H1 (cell line): ENCODE results near the gene SLC12A6. TPM values are rescaled to one million over a fixed set of nuclear protein-coding genes. Genes with fewer than 3 reads are reported as not detected.

Source experiments
- CTCF ChIA-PET: fragments of 300-600 bp; sonication (Branson Sonifier 250); formaldehyde crosslinking; loops from one replicate; lab custom pipeline; 2021; ENCODE audit not compliant: partially characterized antibody; lab: Charles Lee
- POLR2A ChIA-PET: fragments of 300-600 bp; sonication (Branson Sonifier 250); formaldehyde crosslinking; loops from one replicate; lab custom pipeline; 2021; ENCODE audit warnings: inconsistent platforms; ENCODE audit not compliant: partially characterized antibody; lab: Charles Lee
- DNase-seq, 2 experiments: peaks; one replicate each; pipeline versions ENCODE4 v3.0.0 to v3.0.0-alpha.2; 2010 to 2022; ENCODE audit warnings: low spot score in 2 of 2, low read depth in 1 of 2, mixed read lengths in 1 of 2
- FAIRE-seq: peaks from 2 replicates; lab custom pipeline; 2011; peaks lifted over from hg19 to GRCh38; lab: Jason Lieb, UNC
- H2AFZ ChIP-seq: 2 replicates; pipeline ENCODE4 v1.8.1; 2012; ENCODE audit warnings: low read length, inconsistent platforms
- H2AK5ac ChIP-seq: 2 replicates; pipeline ENCODE4 v1.6.1; 2013; ENCODE audit warnings: low read depth, low read length
- H2BK120ac ChIP-seq: replicated peaks from 2 replicates; pipeline ENCODE3; 2013; ENCODE audit warnings: low read depth, low read length, inconsistent platforms
- H2BK12ac ChIP-seq: 2 replicates; pipeline ENCODE4 v1.6.1; 2013; ENCODE audit warnings: low read depth, low read length
- H2BK15ac ChIP-seq: 2 replicates; pipeline ENCODE4 v1.6.1; 2013; ENCODE audit warnings: low read length
- H2BK20ac ChIP-seq: 2 replicates; pipeline ENCODE4 v1.6.1; 2013; ENCODE audit warnings: low read length
- H2BK5ac ChIP-seq: 2 replicates; pipeline ENCODE4 v1.6.1; 2013; ENCODE audit warnings: low read depth, low read length
- H3K14ac ChIP-seq: 2 replicates; pipeline ENCODE4 v1.6.1; 2013; ENCODE audit warnings: inconsistent platforms; ENCODE audit not compliant: insufficient read length
- H3K18ac ChIP-seq: 2 replicates; pipeline ENCODE4 v1.6.1; 2013; ENCODE audit warnings: low read length; ENCODE audit errors: extremely low read depth
- H3K23ac ChIP-seq: 2 replicates; pipeline ENCODE4 v1.6.1; 2013; ENCODE audit warnings: inconsistent platforms; ENCODE audit not compliant: insufficient read length
- H3K23me2 ChIP-seq: 2 replicates; pipeline ENCODE4 v1.6.1; 2013; ENCODE audit warnings: low read depth, low read length
- H3K27ac ChIP-seq: 2 replicates; pipeline ENCODE4 v1.6.1; 2011; ENCODE audit warnings: low read depth, low read length, inconsistent platforms
- H3K27me3 ChIP-seq, 4 experiments: replicated peaks in 1 of 4; 1 replicate in 1 of 4; 2 replicates in 3 of 4; pipeline versions ENCODE4 v1.6.1 to v1.8.1; 2011 to 2013; ENCODE audit warnings: low read length in 3 of 4, mild to moderate bottlenecking in 3 of 4, inconsistent platforms in 2 of 4, mixed read lengths in 2 of 4, moderate library complexity in 1 of 4; ENCODE audit not compliant: control insufficient read depth in 3 of 4, insufficient read depth in 3 of 4; ENCODE audit errors: extremely low read depth in 1 of 4
- H3K36me3 ChIP-seq, 4 experiments: 2 replicates each; pipeline versions ENCODE4 v1.6.1 to v1.8.1; 2011 to 2013; ENCODE audit warnings: mild to moderate bottlenecking in 4 of 4, low read length in 3 of 4, moderate library complexity in 2 of 4, control low read depth in 1 of 4, inconsistent platforms in 1 of 4; ENCODE audit not compliant: insufficient read depth in 4 of 4, control insufficient read depth in 2 of 4
- H3K4ac ChIP-seq: replicated peaks from 2 replicates; pipeline ENCODE3; 2013; ENCODE audit warnings: low read length, low read depth, mixed read lengths, inconsistent platforms; ENCODE audit not compliant: insufficient read length
- H3K4me1 ChIP-seq, 4 experiments: replicated peaks in 1 of 4; 1 replicate in 1 of 4; 2 replicates in 3 of 4; pipeline versions ENCODE4 v1.6.1 to v1.8.1; 2011 to 2013; ENCODE audit warnings: low read length in 3 of 4, inconsistent platforms in 2 of 4, mixed read lengths in 1 of 4; ENCODE audit not compliant: insufficient read depth in 4 of 4, control insufficient read depth in 3 of 4
- H3K4me2 ChIP-seq, 2 experiments: 2 replicates each; pipeline versions ENCODE4 v1.6.1 to v1.8.1; 2011 to 2013; ENCODE audit warnings: low read depth in 2 of 2, low read length in 2 of 2, control low read depth in 1 of 2, inconsistent platforms in 1 of 2, mild to moderate bottlenecking in 1 of 2; ENCODE audit not compliant: insufficient read depth in 1 of 2
- H3K4me3 ChIP-seq, 4 experiments: fragments of 200-600, 300-600 bp in 1 of 4; sonication (generic), shearing (Covaris generic), sonication (Bioruptor Twin) in 1 of 4; 2 replicates each; pipeline versions ENCODE4 v1.5.1 to v1.8.1; 2011 to 2016; ENCODE audit warnings: low read length in 4 of 4, low read depth in 3 of 4, control low read depth in 2 of 4, inconsistent platforms in 2 of 4, mild to moderate bottlenecking in 2 of 4, mixed read lengths in 1 of 4, moderate library complexity in 1 of 4; ENCODE audit not compliant: insufficient read depth in 2 of 4; ENCODE audit errors: extremely low read depth in 1 of 4
- H3K56ac ChIP-seq: replicated peaks from 2 replicates; pipeline ENCODE3; 2013; ENCODE audit warnings: low read depth, mild to moderate bottlenecking, mixed read lengths, low read length, inconsistent platforms; ENCODE audit not compliant: insufficient read length
- H3K79me1 ChIP-seq: 2 replicates; pipeline ENCODE4 v1.6.1; 2013; ENCODE audit warnings: low read depth, low read length, control low read depth
- H3K79me2 ChIP-seq, 2 experiments: 2 replicates each; pipeline versions ENCODE4 v1.6.1 to v1.8.1; 2012 to 2013; ENCODE audit warnings: low read length in 2 of 2, mild to moderate bottlenecking in 2 of 2, inconsistent platforms in 1 of 2; ENCODE audit not compliant: insufficient read depth in 2 of 2, control insufficient read depth in 1 of 2
- H3K9ac ChIP-seq, 4 experiments: replicated peaks in 1 of 4; 1 replicate in 1 of 4; 2 replicates in 3 of 4; pipeline versions ENCODE4 v1.6.1 to v1.8.1; 2011 to 2013; ENCODE audit warnings: low read depth in 3 of 4, low read length in 3 of 4, control low read depth in 2 of 4, mild to moderate bottlenecking in 2 of 4, moderate library complexity in 2 of 4, inconsistent platforms in 1 of 4; ENCODE audit errors: extremely low read depth in 1 of 4
- H3K9me3 ChIP-seq, 2 experiments: 2 replicates each; pipeline versions ENCODE4 v1.6.1 to v1.8.1; 2012 to 2013; ENCODE audit warnings: mild to moderate bottlenecking in 2 of 2, moderate library complexity in 2 of 2, control low read depth in 1 of 2, inconsistent platforms in 1 of 2, low read depth in 1 of 2, low read length in 1 of 2, mixed read lengths in 1 of 2; ENCODE audit not compliant: insufficient read depth in 2 of 2
- H4K20me1 ChIP-seq, 2 experiments: replicated peaks in 1 of 2; 2 replicates each; pipeline versions ENCODE3 to v1.8.1; 2011 to 2013; ENCODE audit warnings: inconsistent platforms in 2 of 2, low read length in 2 of 2, mild to moderate bottlenecking in 1 of 2; ENCODE audit not compliant: insufficient read depth in 2 of 2, control insufficient read depth in 1 of 2
- H4K5ac ChIP-seq: 2 replicates; pipeline ENCODE4 v1.6.1; 2013; ENCODE audit warnings: low read length, low read depth, mixed read lengths, inconsistent platforms; ENCODE audit not compliant: insufficient read length
- H4K8ac ChIP-seq: 2 replicates; pipeline ENCODE4 v1.8.0; 2013; ENCODE audit warnings: mild to moderate bottlenecking, moderate library complexity, low read length, inconsistent platforms; ENCODE audit not compliant: insufficient read depth; ENCODE audit errors: extremely low read depth
- H4K91ac ChIP-seq: replicated peaks from 2 replicates; pipeline ENCODE3; 2013; ENCODE audit warnings: low read length, mixed read lengths, inconsistent platforms; ENCODE audit not compliant: insufficient read length
- CBX5 ChIP-seq: fragments of 300-800, 300-1000 bp; sonication (generic); IDR thresholded peaks from 2 replicates; pipeline ENCODE4 v1.7.1; 2016; ENCODE audit warnings: antibody characterized with exemption, low read length, low read depth
- CHD1 ChIP-seq: IDR thresholded peaks from 2 replicates; pipeline ENCODE4 v1.6.1; 2012; ENCODE audit warnings: low read depth, low read length, improper control_type of control experiment
- NRF1 ChIP-seq: IDR thresholded peaks from 2 replicates; pipeline ENCODE4 v1.6.1; 2011; ENCODE audit warnings: mild to moderate bottlenecking, low read depth, low read length, improper control_type of control experiment
- PHF8 ChIP-seq: fragments of 200-600 bp; sonication (generic); conservative IDR thresholded peaks from 2 replicates; pipeline ENCODE4 v1.7.1; 2012; ENCODE audit warnings: low read depth, mild to moderate bottlenecking, inconsistent platforms, low read length, moderate library complexity
- WGBS, 2 experiments: shearing (Covaris generic) in 1 of 2; methylation state at CpG; one replicate each; pipeline versions ENCODE4 v1.1.6 to v1.1.7; 2013 to 2015; ENCODE audit warnings: low lambda C conversion rate in 2 of 2, mixed read lengths in 2 of 2, inconsistent platforms in 1 of 2, low coverage in 1 of 2, missing lambda C conversion rate in 1 of 2; ENCODE audit not compliant: insufficient replicate concordance in 2 of 2, insufficient coverage in 1 of 2, insufficient read length in 1 of 2; ENCODE audit errors: extremely low coverage in 1 of 2, missing lambda C conversion rate in 1 of 2; 5-methylcytosine and 5-hydroxymethylcytosine counted together
- polyA plus RNA-seq, 7 experiments: library from polyadenylated mRNA; depleted of rRNA in 3 of 7; stranded (reverse) in 5 of 7; unstranded in 2 of 7; fragments of >200 nt in 5 of 7; fragments of 200-250 nt in 2 of 7; gene quantifications; 1 replicate in 5 of 7; 2 replicates in 1 of 7; 4 replicates in 1 of 7; pipeline versions ENCODE4 v1.2.1 to v1.2.3, GENCODE V29; 2011 to 2013; ENCODE audit warnings: missing spikeins in 2 of 7, mixed read lengths in 2 of 7
- total RNA-seq: library from RNA; stranded (reverse); fragmentation: NEBNext Ultra II Directional; extraction: Animal tissue kit (Norgen Biotek cat#: 25700); gene quantifications from 2 replicates; pipeline ENCODE4 v1.2.1, GENCODE V29; 2021

Gene SLC12A6
- total and polyA plus RNA-seq, 2 of the 8 experiments (the other 6 are each of a cell fraction or from before 2014, with no cell fraction given): 9.2 to 11.1 TPM

GRCh38 chr15:34284937-34285336 is 52.6 kb downstream of the SLC12A6 start:
- Histone ChIP-seq H4K8ac (no peak overlapping the region), H3K23ac (no peak overlapping the region), H2BK15ac (no peak overlapping the region), H3K36me3 (no peaks in the 10 kb centered on the region), H3K4me1 (no peaks in the 10 kb centered on the region), H4K91ac (no peak overlapping the region), H2BK120ac (no peak overlapping the region), H2BK12ac (no peak overlapping the region), H2BK20ac (no peak overlapping the region), H2AFZ (no peak overlapping the region), H2AK5ac (no peak overlapping the region), H3K14ac (no peak overlapping the region), H4K5ac (no peak overlapping the region), H3K56ac (no peak overlapping the region), H3K4ac (no peak overlapping the region), H4K20me1 (no peaks in the 10 kb centered on the region), H3K4me2 (no peak overlapping the region), H3K23me2 (no peaks in the 10 kb centered on the region; the same call in 1 of the 2 replicates), H3K4me3 (no peak overlapping the region), H3K79me1 (no peaks in the 10 kb centered on the region), H3K18ac (no peak overlapping the region), H3K27me3 (no peaks in the 10 kb centered on the region), H3K9ac (no peak overlapping the region), H3K27ac (no peak overlapping the region), H3K9me3 (no peaks in the 10 kb centered on the region), H2BK5ac (no peak overlapping the region), H3K79me2 (no peaks in the 10 kb centered on the region)
- FAIRE-seq: no peak
- no peak for DNase-seq
- POLR2A ChIA-PET: interaction anchor here (1.0 kb wide), 1 partner anchor 28 kb away, joined by 4 read pairs; no protein-coding TSS in a partner anchor
- CTCF ChIA-PET: interaction anchor here (0.7 kb wide), 1 partner anchor 12 kb away, joined by 3 read pairs; no protein-coding TSS in a partner anchor
- 88% methylated on average over 2 of the region's 2 CpGs; no CpG with 5 or more reads in 1 of the 2 experiments for whole genome bisulfite sequencing, 2 experiments
- TF ChIP-seq CHD1 (no peak), NRF1 (no peak), PHF8 (no peak), CBX5 (no peak)
